GM21723 (cell line): ENCODE results near the gene MAPKAPK5.
"Not testable (repeated sequence)": the region's sequence is repeated elsewhere in the genome, so short reads cannot be mapped to it uniquely, and the experiment has no call there.

Source experiments
- ATAC-seq: cut with Tn5 transposase; IDR thresholded peaks from one replicate; pipeline ENCODE4 v1.9.1; 2021; ENCODE audit warnings: mild to moderate bottlenecking, moderate library complexity; ENCODE audit not compliant: unreplicated experiment

Gene MAPKAPK5

DNA sequence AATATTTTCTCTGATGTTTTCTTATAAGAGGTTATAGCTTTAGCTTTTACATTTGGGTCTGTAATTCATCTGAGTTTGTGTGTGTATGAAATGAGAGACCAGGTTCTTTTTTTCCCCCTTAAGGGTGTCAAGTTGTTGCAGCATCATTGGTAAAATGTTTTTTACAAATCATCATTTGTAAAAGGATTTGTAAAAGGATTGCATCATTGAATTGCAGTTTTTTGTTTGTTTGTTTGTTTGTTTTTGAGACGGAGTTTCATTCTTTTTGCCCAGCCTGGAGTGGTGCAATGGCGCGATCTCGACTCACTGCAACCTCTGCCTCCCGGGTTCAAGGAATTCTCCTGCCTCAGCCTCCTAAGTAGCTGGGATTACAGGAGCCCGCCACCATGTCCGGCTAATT lies 31.1 kb downstream of the MAPKAPK5 start:
- no peak for ATAC-seq

DNA sequence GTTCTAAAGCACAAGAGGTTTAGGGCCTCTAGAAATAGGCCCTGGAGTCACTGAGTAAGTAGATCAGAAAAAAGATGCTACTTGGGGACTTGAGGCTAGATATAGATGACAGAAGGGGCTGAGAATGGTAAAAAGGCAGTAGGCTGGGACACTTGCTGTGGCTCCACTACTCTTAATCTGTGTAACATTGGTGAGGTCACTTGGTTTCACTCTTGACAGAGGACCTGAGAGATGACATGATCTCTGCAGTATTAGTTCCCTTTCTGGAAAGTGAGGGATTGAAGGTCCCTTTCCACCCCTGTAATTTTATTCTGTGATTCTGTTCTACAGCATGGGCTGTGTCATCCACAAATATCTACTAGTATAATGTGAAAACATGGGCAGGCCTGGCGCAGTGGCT lies 39.7 kb downstream of the MAPKAPK5 start:
- ATAC-seq: no peak

DNA sequence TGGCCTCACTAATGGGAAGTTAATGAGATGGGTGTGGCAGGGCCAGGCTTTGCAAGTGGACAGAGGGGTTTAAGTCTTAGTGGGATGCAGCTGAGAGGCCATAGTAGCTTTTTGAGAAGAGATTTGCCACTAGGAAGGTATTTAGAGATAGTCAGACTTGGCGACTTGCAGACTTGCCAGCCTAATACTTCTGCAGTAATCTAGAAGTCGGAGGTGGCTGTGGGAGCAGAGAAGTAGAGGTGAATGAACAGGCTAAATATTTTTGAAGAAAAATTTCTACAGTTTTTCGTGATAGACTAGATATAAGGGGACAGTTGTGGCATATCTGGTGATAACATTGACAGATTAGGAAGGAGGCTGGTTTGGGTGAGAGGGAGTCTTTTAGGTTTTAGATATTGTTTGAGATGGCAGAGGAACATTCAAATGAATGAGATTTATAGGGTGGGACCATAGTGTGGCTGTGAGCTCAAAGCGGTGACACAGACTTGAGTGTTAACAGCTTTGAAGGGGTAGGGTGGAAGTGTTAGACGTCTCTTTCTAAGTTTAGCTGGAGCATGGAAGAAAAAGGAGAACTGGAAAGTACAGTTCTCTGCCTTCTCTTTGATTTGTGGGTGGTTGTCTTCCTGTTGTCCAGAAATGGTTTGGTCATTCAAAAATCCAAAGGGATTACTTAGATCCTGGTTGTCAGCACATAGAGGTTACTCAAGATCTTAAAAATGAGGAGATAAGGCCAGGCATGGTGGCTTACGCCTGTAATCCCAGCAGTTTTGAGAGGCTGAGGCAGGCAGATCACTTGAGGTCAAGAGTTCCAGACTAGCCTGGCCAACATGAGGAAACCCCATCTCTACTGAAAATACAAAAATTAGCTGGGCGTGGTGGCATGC lies 44.9 kb downstream of the MAPKAPK5 start:
- no peak for ATAC-seq

DNA sequence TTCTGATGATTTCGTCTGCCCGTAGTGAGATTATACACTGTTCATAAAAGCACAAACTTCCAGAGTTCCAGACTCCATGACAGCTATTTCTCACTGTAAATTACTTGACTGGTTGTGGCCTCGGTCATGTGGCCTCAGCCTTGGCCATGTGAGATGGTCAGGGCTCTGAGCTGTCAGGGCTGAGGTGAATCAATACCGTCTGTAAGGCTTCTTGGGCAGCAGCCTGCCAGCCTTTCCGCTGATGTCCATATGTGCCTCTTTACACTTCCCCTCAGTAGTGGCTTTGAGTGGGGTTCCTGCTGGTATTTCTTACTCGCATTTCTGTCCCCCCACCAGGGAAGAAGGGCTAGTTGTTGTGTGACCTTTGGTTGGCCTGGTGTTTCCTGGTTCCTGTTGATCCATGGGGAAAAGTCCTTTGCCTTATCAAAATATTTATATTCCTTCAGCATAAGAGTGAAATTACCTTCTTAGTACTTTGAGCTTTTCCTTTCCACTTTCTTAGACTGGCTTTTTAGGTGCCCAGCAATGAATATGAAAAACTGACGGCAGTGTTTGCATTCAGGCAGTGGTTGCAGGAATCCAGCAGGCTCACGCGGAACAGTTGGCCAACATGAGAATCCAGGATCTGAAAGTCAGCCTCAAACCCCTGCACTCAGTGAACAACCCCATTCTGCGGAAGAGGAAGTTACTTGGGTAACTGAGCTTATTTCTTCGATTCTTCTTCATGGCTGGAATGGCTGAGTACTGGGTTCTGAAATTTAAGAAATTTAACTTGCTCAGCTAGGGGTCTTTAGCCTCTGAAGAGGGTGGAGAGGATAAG lies 46.1 kb downstream of the MAPKAPK5 start:
- ATAC-seq: no peak

DNA sequence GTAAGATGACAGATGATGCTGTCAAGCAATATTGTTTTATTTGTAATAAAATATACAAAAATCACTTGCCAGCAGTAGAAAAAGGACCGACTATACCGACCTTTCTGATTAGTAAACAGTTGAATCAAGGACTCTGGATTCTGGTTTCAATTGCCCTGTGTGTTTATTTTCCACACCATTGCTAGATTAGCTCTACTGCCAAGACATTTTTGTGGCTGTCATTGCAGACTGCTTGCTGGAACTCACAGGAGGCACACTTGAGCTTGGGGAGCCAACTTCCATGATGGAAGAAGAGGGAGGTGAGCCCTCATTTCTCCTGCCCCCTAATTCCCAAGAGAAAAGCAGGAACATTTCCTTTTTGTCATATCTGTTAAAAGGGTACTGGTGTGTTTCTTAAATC lies 51.3 kb downstream of the MAPKAPK5 start:
- no peak for ATAC-seq

DNA sequence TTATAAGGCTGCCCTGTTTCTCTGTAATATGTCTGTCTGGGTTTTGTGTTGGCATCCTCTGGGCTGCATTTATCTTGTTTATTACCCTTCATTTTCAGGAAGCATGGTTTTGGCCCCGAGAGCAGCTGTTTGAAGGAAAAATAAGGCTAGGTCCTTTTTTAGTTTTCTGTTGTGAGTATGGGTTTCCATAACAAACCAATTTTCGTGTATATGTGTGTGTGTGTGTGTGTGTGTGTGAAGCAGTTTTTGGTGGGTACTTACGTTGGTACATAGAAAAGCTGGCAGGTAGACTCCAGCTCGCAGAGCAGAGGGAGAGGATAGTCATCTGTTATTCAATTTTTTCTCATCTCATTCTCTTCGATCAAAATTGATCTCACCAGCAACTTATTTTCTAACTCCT lies 52.5 kb downstream of the MAPKAPK5 start:
- no peak for ATAC-seq

DNA sequence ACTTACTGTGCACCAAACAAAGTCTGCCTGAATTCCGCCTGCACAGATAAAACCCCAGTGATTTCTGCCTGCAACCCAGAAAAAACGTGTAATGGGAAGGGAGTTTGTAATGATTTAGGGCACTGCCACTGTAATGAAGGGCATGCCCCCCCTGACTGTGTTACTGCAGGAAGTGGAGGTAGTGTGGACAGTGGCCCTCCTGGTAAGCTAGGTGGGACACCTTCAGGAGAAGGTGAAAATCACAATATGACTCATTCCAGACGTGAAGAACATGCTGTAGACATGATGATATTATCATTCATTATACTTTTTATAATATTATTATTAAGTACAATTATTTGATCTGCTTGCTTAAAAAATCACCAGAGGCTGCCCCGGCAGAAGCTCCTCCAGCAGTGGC lies 59.2 kb downstream of the MAPKAPK5 start:
- no peak for ATAC-seq

DNA sequence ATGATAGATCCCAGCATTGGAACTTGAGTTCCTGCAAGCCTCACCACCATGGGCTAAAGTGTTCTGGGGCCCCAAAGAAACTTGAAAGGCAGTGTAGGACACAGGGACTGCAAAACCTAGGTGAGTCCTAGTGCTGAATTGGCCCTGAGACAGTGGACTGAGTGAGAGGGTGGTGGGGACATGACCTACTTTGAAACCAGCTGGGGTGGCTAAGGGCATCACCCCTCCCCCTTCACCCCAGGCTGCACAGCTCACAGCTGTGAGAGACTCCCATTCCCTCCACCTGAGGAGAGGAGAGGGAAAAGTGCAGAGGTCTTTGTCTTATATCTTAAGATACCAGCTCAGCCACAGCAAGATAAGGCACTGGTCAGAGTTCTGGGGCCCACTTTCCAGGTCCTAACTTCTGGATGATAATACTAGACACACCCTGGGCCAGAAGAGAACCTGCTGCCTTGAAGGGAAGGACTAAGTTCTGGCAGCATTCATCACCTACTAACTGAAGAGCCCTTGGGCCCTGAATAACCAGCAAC lies 62.5 kb downstream of the MAPKAPK5 start:
- no peak for ATAC-seq

DNA sequence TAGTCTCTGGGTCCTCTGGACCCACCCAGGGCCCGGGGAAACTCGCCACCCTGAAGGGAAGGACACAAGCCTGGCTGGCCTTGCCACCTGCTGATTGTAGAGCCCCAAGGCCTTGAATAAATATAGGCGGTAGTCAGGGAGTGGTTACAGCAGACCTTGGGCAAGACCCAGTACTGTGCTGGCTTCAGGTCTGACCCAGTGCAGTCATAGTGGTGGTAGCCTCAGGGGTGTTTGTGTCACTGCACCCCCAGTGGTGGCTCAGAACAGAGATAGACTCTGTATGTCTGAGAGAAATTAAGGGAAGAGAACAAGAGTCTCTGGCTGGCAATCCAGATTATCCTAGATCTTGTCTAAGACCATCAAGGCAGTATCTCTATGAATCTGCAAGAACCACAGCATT lies 63.5 kb downstream of the MAPKAPK5 start:
- no peak for ATAC-seq

DNA sequence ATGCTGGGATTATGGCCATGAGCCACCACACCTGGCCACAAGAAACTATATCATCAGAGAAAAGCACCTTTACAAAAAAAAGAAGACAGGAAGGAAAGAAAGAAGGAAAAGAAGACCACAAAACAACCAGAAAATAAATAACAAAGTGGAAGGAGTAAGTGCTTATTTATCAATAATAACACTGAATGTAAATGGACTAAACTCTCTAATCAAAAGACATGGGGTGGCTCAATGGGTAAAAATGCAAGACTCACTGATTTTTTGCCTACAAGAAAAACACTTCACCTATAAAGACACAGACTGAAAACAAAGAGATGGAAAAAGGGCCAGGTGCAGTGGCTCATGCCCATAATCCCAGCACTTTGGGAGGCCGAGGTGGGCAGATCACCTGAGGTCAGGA lies 65.7 kb downstream of the MAPKAPK5 start:
- no peak for ATAC-seq

DNA sequence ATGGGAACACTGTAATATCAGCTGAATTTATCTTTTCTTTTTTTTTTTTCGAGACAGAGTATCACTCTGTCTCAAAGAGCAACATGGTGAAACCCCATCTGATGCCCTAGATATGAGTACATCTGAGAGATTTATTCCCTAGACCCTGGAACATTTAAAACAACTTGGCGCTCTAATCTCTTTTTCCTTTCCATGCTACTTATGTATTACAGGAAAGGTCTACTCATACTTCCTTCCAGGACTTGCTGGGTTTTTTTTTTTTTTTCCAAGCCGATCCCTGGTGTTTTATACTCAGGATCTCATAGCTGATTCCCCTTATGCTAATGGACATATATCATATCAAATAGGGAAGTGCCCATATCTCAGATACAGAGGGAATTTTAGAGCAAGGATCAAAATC lies 83.1 kb downstream of the MAPKAPK5 start:
- ATAC-seq: no peak

DNA sequence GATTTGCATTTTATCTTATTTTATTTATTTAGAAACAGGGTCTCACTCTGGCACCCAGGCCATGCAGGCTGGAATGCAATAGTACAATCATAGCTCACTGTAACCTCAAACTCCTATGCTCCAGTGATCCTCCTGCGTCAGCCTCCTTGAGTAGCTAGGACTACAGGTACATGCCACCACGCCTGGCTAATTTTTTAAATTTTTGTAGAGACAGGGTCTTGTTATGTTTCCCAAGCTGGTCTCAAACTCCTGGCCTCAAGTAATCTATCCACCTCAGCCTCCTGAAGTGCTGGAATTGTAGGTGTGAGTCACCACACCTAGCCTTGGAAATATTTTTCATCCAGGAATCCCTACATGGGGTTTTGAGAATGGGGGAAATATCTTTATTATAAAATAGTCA lies 84.6 kb downstream of the MAPKAPK5 start:
- no peak for ATAC-seq

DNA sequence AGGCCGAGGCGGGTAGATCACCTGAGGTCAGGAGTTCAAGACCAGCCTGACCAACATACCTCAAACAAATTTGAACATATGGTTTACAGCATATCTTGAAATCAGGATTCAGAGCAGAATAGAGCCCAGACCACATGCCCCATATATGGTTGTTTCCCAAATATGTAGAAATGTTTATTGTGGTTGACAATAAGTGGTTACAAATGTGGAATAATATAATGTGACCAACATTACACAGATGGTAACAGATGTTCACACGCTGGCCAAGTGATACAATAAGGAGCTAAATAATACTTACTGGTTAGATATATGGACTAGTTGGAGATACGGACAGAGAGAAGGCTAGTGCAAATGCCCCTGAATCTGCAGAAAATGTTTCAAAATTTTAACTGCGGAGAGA lies 85.3 kb downstream of the MAPKAPK5 start:
- ATAC-seq: no peak

DNA sequence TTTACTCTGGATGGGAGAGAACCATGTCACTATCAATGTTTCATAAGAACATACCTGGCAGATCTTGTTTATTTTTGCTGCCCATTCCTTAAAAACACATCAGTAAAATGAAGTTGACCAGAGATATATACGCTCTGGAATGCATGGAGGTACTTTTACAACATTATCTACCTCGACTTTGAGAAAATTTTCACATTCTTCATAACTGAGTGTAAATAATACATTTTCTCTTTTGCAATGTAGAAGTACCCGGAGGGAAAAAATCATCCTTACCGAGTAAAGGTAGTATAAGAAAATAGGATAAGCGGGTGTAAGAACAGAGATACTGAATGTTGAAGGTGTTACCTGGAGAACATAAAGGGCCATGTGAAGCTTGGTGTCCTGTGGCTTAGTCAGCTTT lies 90.2 kb downstream of the MAPKAPK5 start:
- ATAC-seq: no peak

DNA sequence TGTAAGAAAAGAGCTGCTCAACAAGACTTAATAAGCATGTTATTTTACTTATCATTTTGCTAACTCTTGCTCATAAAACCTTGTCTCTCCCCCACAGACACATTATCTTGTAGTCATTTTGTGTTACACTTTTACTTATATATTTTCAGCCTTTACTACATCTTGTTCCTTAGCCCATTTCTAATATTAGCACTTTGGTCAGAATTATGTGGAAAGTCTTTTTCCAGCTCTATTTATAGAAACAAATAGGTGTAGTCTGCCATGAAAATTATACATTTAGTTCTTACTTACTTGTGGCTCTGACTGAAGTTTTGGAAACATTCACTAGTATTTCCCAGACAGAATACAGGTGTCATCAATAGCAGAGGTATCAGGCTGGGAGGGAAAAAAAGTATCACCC lies 94.8 kb downstream of the MAPKAPK5 start:
- ATAC-seq: no peak

DNA sequence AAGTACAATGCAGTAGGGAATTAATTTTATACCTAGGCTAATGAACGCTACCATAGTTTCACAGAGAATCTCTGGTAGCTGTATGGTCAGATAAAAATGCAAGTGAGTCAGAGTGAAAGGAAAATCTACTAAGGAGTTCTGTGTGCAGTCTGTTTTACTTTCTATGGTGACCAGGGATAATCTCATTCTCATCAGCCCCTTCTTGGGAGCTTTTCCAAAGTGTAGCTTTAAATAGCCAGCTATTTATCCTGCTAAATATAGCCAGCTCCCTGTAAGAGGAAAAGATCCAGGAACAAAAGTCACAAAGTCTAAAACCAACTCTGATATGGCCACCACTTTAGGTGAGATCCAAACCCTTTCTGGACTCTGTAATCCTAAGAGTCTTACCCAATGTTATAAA lies 95.4 kb downstream of the MAPKAPK5 start:
- ATAC-seq: no peak

DNA sequence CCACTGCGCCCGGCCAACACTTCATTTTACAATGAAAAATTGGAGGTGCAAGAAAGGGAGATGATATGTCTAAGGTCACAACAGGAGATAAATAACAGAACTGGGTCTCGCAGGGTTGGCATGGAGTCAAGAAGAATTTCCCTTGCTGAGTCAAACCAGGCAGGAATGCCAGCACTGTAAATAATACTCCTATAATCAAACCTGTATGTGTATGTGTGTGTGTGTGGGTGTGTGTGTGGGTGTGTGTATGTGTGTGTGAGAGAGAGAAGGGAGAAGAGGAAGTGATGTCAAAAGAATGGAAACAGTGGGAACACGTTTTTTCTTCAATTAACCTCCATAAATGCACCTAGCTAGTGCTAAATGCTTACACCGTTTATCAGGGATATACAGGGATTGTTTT lies 100.5 kb downstream of the MAPKAPK5 start:
- ATAC-seq: no peak

DNA sequence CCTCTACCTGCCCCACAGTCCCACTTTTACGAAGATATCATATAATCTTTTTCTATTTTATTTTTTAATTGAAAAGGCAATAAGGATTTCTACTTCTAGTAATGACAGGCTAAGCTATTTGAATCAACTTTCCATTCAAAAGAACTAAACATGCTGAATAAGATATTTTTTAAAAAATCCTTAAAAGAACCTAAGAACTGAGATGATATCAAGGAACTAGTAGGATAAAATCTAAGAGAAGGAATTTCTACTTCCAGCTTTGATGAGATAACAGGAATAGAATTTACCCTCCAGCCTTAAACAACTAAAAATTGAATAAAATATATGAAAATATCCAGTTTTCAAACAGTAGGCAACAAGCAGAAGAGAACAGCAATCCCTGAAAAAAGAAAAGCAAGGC lies 101.9 kb downstream of the MAPKAPK5 start:
- ATAC-seq: no peak

DNA sequence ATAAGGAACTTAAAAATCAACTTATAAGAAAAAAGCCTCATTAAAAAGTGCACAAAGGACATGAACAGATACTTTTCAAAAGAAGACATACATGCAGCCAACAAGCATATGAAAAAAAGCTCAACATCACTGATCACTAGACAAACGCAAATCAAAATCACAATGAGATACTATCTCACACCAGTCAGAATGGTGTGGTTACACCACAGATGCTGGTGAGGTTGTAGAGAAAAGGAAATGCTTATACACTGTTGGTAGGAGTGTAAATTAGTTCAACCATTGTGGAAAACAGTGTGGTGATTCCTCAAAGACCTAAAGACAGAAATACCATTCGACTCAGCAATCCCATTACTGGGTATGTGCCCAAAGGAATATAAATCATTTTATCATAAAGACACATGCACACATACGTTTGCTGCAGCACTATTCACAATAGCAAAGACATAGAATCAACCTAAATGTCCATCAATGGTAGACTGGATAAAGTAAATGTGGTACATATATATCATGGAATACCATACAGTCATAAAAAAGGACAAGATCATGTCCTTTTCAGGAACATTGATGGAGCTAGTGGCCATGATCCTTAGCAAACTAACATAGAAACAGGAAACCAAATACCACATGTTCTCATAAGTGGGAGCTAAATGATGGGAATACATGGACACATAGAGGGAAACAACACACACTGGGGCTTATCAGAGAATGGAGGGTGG lies 109.1 kb downstream of the MAPKAPK5 start:
- not testable (repeated sequence) for ATAC-seq
